NCI-H69 (cell line): ENCODE measurements around the gene NHERF1.

Experiments used
- DNase-seq: peaks from one replicate; lab custom pipeline; 2025; lab: John Stamatoyannopoulos, UW

The NHERF1 gene

GRCh38 chr17:74732042-74732867 is 16.2 kb upstream of the NHERF1 start:
- no peak for DNase-seq

DNA sequence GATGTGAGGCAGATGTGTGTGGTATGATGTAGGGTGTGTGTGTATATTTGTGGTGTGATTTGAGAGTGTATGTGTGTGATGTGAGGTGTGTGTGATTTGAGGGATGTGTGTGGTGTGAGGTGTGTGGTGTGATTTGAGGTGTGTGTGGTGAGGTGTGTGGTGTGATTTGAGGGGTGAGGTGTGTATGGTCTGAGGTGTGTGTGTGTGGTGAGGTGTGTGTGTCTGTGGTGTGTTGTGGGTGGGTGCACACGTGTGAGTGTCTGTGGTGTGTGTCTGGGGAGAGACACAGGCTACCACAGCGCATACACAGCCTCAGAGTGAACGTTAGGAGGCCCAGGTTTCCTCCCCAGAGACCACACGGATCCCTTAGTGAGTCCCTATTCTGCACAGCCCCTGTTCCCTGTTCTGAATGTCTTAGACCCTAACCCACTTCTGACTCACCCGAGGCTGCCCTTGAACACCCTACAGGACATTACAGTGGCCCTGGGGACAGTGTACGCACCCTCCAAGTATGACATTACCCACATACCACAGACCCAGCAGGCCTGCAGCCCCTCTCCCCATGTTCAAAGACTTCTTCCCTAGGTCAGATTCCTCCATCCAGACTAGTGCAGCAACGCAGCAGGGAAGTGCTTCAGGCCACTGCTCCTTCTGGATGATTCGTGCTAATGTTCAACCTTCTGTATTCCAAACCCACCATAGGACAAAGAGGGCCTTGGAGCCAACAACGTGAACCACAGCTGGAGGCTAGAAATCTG is 14.9 kb upstream of the NHERF1 start:
- DNase-seq: no peak

GRCh38 chr17:74734256-74734655 is 14.2 kb upstream of the NHERF1 start:
- no peak for DNase-seq

GRCh38 chr17:74736513-74737298 is 11.7 kb upstream of the NHERF1 start, which contains the start of gene RAB37:
RAB37 (plus strand) TSS chr17:74737256; CDS start chr17:74737273, 17 bp downstream.
- DNase-seq: peak; percentile 56

DNA sequence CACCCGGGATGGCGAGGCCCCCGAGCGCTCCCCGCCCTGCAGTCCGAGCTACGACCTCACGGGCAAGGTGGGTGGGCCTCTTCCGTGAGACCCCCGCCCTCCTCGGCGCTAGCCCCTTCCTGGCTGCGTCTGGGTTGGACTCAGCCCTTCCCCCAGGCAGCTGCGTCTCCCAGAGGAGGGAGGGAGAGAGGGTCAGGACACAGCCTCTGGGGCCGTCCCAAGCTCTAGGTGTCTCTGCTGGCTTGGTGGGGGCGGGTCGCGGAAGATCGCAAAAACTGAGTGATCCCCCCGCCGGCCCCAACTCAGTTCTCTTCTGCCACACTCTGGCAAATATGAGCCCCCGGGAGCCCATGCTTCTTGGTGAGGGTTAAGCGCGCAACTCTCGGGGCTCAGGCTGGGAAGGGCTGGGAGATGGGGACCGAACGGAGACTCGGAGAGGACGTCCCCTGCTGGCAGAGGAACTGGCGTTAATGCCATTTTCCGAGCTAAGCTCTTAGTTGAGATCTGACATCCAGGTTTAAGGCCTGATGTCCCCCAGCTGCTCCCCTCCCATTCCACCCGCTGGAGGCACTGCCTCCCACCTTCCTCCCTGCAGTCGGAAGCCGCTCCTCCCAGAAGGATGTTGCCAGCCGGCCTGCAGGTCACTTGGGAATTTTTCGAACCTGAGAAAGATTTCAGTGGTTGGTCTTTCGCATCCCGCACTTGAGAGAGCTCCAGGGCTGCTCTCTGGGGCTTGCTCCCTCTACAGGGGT is 11.0 kb upstream of the NHERF1 start:
- peak; percentile 40 for DNase-seq

DNA sequence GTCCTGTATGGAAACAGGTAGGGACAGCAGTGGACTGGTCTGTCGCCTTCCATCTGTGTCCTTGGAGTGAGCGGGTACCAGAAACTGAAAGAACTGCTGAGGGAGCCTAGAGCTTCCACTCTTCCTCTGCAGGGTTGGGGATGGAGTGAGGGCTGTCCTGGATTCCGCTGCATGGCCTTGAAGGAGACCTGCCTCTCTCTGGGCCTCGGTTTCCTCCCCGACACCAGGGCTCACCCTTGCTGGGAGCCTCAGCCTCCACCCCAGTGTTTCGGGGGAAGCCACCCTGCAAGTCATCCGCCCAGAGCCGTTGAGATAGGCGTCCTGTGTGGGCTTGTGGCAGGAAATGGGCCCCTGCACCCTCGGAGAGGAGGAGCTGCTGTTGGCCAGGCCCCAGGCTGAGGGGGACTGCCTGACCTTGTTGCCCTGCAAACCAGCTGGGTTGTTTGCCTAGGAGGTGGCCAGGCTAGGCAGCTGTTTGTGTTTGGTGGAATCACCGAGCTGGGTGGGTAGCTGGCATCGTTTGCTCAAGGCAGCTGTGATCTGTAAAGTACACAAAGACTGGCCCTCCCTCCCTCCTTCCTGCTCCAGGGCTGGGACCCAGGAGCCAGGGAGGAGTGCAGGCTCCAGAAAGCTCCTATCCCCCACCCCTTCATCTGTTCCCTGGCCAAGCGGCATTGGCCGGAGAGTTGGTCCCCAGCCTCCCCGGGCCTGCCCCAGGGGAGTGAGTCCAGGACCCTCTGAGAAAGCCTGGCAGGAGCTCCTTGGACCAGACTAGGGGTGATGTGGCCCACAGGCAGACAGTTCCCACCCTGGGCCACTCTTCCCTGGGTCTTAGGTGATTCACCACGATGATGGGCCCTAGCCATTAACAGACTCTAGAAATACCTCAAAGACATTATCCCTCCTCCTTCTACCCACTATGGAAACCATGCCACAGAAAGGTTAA is 10.1 kb upstream of the NHERF1 start:
- DNase-seq: peak; percentile 83

GRCh38 chr17:74739227-74739831 is 9.1 kb upstream of the NHERF1 start:
- DNase-seq: peak; percentile 41

GRCh38 chr17:74740173-74740572 is 8.3 kb upstream of the NHERF1 start:
- no peak for DNase-seq

DNA sequence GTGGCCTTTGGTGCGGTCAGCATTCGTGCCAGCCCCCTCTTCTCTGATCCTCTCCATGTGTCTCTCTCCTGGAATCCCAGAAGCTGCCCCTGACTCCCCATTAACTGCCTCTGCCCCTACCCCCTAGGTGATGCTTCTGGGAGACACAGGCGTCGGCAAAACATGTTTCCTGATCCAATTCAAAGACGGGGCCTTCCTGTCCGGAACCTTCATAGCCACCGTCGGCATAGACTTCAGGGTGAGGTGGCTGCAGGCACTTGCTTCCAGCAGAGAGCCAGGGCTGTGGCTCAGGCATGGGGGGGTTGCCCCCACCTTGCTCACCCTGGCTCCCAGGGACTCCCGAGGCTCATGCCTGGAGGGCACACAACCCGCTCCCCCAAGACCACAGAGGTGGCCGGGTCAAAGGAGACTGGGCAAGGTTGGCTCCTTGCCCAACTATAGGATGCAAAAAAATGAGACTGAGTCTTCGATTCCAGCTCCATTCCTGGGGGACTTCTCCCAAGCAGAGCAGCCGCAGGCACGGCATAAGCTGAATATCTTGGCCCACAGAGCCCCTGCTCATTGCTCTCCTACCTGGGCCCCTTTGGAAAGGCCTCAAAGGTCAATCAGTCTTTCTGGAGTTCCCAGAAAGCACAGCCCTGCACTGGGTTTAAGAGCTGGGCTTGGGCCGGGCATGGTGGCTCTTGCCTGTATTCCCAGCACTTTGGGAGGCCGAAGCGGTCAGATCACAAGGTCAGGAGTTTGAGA is 7.6 kb upstream of the NHERF1 start:
- DNase-seq: no peak

GRCh38 chr17:74742153-74742515 is 6.3 kb upstream of the NHERF1 start:
- DNase-seq: peak; percentile 74

- DNase-seq: no peak
Measured at GRCh38 chr17:74742978-74743545, 5.4 kb upstream of the NHERF1 start.

GRCh38 chr17:74743755-74744154 is 4.7 kb upstream of the NHERF1 start:
- no peak for DNase-seq

- DNase-seq: no peak
Measured at GRCh38 chr17:74744349-74744713, 4.1 kb upstream of the NHERF1 start.

DNA sequence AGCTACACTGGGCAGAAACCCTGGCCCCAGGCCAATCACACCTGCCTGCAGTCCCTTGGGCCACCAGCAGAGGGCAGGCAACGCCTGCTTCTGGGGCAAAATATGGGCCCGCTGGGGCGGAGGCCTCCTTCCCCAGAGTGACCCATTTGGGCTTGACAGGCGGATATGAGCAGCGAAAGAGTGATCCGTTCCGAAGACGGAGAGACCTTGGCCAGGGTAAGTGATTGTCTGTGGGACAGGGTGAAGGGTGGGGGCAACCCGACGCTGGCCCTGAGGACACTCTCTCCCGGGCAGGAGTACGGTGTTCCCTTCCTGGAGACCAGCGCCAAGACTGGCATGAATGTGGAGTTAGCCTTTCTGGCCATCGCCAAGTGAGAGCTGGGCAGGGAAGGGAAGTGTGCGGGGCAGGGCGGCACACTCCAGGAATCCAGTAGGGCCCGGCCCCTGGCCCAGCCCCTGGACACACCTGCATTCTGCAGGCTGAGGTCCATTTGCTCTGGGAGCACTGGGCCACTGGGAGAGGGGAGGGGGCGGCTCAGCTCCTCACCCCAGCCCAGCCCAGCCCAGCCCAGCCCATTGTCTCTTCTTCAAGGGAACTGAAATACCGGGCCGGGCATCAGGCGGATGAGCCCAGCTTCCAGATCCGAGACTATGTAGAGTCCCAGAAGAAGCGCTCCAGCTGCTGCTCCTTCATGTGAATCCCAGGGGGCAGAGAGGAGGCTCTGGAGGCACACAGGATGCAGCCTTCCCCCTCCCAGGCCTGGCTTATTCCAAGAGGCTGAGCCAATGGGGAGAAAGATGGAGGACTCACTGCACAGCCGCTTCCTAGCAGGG is 3.5 kb upstream of the NHERF1 start:
- peak; percentile 65 for DNase-seq

DNA sequence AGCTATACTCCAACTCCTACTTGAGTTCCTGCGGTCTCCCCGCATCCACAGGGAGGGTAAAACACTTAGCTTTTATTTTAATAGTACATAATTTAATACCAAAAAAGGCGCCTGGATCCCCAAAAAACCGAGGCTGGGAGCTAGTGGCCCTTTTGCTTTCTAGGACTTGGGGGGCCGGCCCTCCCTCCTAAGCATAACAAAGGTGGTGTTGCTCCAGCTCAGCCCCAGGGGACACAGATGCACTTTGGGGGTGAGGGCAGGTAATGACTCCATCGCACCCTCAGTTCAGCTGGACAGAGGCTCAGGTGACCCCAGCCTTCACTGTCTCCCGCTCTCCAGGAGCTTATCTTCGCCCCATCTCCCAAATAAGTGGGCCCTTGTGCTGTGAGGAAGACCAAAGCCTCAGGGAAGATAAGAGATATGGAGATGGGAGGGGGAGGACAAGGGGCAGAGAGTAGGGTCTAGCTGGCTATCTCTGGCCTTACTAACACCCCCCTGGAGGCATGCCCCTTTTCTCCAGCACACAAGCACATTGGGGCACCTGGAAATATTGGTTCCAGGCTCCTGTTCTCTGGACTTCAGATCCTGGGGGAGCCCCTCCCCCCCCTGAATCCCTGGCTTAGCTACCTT is 2.8 kb upstream of the NHERF1 start:
- no peak for DNase-seq

DNA sequence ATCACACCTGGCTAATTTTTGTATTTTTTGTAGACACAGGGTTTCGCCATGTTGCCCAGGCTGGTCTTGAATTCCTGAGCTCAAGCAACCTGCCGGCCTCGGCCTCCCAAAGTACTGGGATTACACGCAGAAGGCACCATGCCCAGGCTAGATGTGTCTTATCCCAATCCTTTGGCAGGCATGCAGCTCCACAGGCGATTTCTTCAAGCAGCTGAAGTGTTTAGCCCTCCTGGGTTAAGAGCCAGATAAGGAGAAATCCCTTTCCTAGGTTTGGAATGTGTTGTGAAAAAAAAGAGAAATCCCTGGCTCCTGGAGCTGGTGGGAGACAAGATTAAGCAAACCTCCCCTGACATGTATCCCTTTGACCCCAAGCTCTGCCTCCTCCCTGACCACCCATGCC is 2.1 kb upstream of the NHERF1 start:
- no peak for DNase-seq

DNA sequence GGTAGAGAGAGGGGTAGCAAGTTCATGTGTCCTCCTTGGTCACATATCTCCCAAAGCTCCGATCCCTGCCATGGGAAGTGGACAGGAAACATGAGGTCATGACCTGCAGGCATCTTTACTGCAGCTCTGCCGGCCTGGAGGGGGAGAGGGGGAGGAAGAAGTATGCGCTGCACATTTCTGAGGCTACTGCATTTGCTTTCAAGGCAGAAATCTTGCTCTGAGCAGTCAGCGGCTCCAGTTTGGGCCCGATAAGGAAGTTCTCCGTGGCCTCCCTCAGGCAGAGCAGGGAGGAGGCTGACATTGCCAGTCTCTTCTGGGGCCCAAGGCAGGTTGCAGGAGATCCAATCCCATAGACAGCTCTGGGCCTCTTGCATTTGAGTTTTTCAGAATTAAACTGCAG is 1.5 kb upstream of the NHERF1 start:
- no peak for DNase-seq

GRCh38 chr17:74748279-74748528 is 224 bp upstream of the NHERF1 start:
- no peak for DNase-seq
